Smooth muscle cell (in vitro differentiated cells): Measurements from ENCODE around the gene IFNA17. TPM values are rescaled to one million over a fixed set of nuclear protein-coding genes. Genes with fewer than 3 reads are reported as not detected.
"Not testable (repeated sequence)": the region's sequence is repeated elsewhere in the genome, so short reads cannot be mapped to it uniquely, and the experiment has no call there.

Experiments used
- DNase-seq: peaks from one replicate; lab custom pipeline; 2025; ENCODE audit not compliant: unreplicated experiment; lab: John Stamatoyannopoulos, UW
- H2AFZ ChIP-seq: fragments of 200-600 bp; sonication (generic); 2 replicates; pipeline ENCODE4 v1.6.0; 2016; ENCODE audit warnings: antibody characterized with exemption, low read depth, mild to moderate bottlenecking
- H3F3A ChIP-seq: fragments of 200-600 bp; sonication (generic); 2 replicates; pipeline ENCODE4 v1.6.0; 2017; ENCODE audit warnings: antibody characterized with exemption, low read depth
- H3K27ac ChIP-seq: fragments of 200-600 bp; sonication (generic); 2 replicates; pipeline ENCODE4 v1.5.1; 2016; ENCODE audit warnings: low read depth, mild to moderate bottlenecking
- H3K27me3 ChIP-seq: fragments of 200-600 bp; sonication (generic); 2 replicates; pipeline ENCODE4 v1.6.1; 2016; ENCODE audit warnings: low read depth, mild to moderate bottlenecking
- H3K36me3 ChIP-seq: fragments of 200-600 bp; sonication (generic); 2 replicates; pipeline ENCODE4 v1.5.1; 2016; ENCODE audit warnings: low read depth
- H3K4me1 ChIP-seq: fragments of 200-600 bp; sonication (generic); 2 replicates; pipeline ENCODE4 v1.5.1; 2016; ENCODE audit warnings: low read depth
- H3K4me2 ChIP-seq: fragments of 200-600 bp; sonication (generic); 2 replicates; pipeline ENCODE4 v1.6.0; 2016; ENCODE audit warnings: mild to moderate bottlenecking
- H3K4me3 ChIP-seq: fragments of 200-600 bp; sonication (generic); 2 replicates; pipeline ENCODE4 v1.5.1; 2016; ENCODE audit warnings: mild to moderate bottlenecking
- H3K79me2 ChIP-seq: fragments of 200-600 bp; sonication (generic); 2 replicates; pipeline ENCODE4 v1.6.0; 2016; ENCODE audit warnings: low read depth, mild to moderate bottlenecking
- H3K9ac ChIP-seq: fragments of 200-600 bp; sonication (generic); 2 replicates; pipeline ENCODE4 v1.6.0; 2016; ENCODE audit warnings: low read depth
- H3K9me3 ChIP-seq: fragments of 200-600 bp; sonication (generic); replicated peaks from 2 replicates; pipeline ENCODE4 v1.5.1; 2016; ENCODE audit warnings: low read depth
- H4K20me1 ChIP-seq: fragments of 200-600 bp; sonication (generic); 2 replicates; pipeline ENCODE4 v1.6.0; 2016; ENCODE audit warnings: low read depth
- WGBS: methylation state at CpG from one replicate; pipeline ENCODE4 v1.1.7; 2016; ENCODE audit warnings: low lambda C conversion rate; 5-methylcytosine and 5-hydroxymethylcytosine counted together
- polyA plus RNA-seq: library from polyadenylated mRNA; unstranded; fragments of >200 nt; fragmentation: Nextera tagmentation; extraction: Ambion mirVana; gene quantifications from 2 replicates; pipeline ENCODE4 v1.2.1, GENCODE V29; 2016
- total RNA-seq: library from RNA; depleted of rRNA; stranded (reverse); fragments of >200 nt; gene quantifications from 2 replicates; pipeline ENCODE4 v1.2.3, GENCODE V29; 2014
- TF ChIP-seq, protein P1 (sequence below): fragments of 200-600 bp; sonication (generic); IDR thresholded peaks from 2 replicates; pipeline ENCODE4 v1.5.1; 2017; ENCODE audit warnings: borderline replicate concordance, mild to moderate bottlenecking, antibody characterized with exemption; ENCODE audit not compliant: insufficient read depth, poor library complexity, severe bottlenecking

The IFNA17 gene
- total and polyA plus RNA-seq, 2 experiments from 2014 or later, result not detected

DNA sequence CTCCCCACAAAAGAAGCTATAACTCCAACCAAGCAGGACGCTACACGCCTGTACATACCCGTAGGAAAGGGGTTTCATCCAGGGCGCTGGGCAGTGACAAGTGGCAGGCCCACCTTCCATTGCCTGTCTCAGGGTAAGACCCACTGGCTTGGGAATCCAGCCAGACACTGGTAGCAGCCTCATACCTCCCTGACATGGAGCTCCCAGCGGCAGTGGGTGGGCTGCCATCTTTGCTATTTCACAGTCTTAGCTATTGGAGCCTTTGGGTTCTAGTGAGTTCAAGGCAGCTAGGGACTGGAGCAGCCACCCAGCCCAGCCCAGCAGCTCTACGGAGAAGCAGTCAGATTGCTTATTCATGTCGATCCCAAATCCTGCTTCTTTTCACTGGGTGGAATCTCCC, 17.7 kb downstream of the IFNA17 start:
- Histone ChIP-seq H3F3A (no peaks in the 10 kb centered on the region), H3K79me2 (no peaks in the 10 kb centered on the region), H3K9ac (no peak overlapping the region), H3K4me1 (no peaks in the 10 kb centered on the region), H4K20me1 (no peaks in the 10 kb centered on the region), H3K4me3 (no peak overlapping the region), H3K36me3 (no peaks in the 10 kb centered on the region), H3K27me3 (no peaks in the 10 kb centered on the region), H3K27ac (no peak overlapping the region), H2AFZ (no peak overlapping the region), H3K9me3 (no peaks in the 10 kb centered on the region), H3K4me2 (no peak overlapping the region)
- DNase-seq, result no peak
- TF ChIP-seq, protein P1, sequence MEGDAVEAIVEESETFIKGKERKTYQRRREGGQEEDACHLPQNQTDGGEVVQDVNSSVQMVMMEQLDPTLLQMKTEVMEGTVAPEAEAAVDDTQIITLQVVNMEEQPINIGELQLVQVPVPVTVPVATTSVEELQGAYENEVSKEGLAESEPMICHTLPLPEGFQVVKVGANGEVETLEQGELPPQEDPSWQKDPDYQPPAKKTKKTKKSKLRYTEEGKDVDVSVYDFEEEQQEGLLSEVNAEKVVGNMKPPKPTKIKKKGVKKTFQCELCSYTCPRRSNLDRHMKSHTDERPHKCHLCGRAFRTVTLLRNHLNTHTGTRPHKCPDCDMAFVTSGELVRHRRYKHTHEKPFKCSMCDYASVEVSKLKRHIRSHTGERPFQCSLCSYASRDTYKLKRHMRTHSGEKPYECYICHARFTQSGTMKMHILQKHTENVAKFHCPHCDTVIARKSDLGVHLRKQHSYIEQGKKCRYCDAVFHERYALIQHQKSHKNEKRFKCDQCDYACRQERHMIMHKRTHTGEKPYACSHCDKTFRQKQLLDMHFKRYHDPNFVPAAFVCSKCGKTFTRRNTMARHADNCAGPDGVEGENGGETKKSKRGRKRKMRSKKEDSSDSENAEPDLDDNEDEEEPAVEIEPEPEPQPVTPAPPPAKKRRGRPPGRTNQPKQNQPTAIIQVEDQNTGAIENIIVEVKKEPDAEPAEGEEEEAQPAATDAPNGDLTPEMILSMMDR, result no peak
- 96% methylated on average over 7 of the region's 7 CpGs for WGBS

DNA sequence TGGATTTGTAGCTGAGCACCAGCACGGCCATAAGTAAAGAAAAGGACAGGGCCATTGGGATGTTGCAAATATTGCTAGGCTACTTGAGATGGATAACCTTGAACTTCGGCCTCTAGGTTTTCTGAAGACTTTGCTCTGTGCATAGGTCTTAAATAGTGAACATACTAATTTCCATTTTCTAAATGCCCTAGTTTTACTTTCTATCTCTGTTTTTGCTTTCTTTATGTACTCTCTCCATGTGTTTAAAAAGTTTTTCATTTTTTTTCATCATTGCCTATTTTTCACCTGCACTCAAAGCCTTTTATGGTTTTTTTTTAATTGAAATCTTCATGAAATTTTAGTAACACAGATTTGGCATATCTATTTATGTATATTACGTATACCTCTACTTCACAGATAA, 21.0 kb downstream of the IFNA17 start, which contains the start of gene IFNA10:
Gene IFNA10 (minus strand): TSS at position 101 of the 400 bp plus-strand sequence. CDS start 46 bp downstream, at position 55.
- not testable (repeated sequence) for H3K4me3 ChIP-seq, H3K9ac ChIP-seq, H3K4me1 ChIP-seq, DNase-seq, H3K79me2 ChIP-seq, H3K27ac ChIP-seq, H4K20me1 ChIP-seq, H3K36me3 ChIP-seq, H2AFZ ChIP-seq, H3F3A ChIP-seq, H3K4me2 ChIP-seq, H3K9me3 ChIP-seq, H3K27me3 ChIP-seq
- WGBS, result 88% methylated on average over 3 of the region's 3 CpGs

DNA sequence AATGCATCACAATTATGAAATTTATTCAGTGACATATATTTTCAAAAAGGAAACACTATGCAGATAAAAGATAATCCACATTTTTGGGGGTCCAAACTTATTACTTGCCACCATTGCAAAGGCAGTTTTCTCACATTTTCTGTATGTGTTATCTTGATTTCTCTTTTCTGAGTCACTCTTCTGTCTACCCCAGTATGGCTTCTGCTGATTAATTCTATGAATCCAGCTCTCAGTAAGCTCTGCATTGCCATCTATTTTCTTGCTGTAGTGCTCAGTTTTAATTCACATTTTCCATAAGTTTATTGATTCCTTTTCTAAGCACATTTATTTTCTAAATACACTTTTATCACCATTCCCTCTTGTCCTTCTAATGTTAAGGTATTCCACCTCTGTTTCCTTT, 22.8 kb downstream of the IFNA17 start:
- DNase-seq, result no peak
- no peaks in the 10 kb centered on the region for H3K9me3 ChIP-seq
- no peaks in the 10 kb centered on the region for H3F3A ChIP-seq
- H3K27ac ChIP-seq, result no peak overlapping the region
- no peak overlapping the region for H3K4me3 ChIP-seq
- no peak overlapping the region for H2AFZ ChIP-seq
- no peaks in the 10 kb centered on the region for H3K4me1 ChIP-seq
- H3K9ac ChIP-seq, result no peak overlapping the region
- H4K20me1 ChIP-seq, result no peaks in the 10 kb centered on the region
- TF ChIP-seq, protein P1, result no peak
- peaks cover 8% of the 10 kb centered on the region for H3K27me3 ChIP-seq
- no peaks in the 10 kb centered on the region for H3K36me3 ChIP-seq
- no peak overlapping the region for H3K4me2 ChIP-seq
- no peaks in the 10 kb centered on the region for H3K79me2 ChIP-seq

DNA sequence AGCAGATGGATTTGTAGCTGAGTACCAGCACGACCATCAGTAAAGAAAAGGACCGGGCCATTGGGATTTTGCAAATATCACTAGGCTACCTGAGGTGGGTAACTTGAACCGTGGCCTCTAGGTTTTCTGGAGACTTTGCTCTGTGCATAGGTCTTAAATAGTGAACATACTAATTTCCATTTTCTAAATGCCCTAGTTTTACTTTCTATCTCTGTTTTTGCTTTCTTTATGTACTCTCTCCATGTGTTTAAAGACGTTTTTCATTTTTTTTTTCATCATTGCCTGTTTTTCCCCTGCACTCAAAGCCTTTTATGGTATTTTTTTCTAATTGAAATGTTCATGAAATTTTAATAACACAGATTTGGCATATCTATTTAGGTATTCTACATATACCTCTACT, 25.9 kb downstream of the IFNA17 start, which contains the start of gene IFNA7:
Gene IFNA7 (minus strand): TSS at position 101 of the 400 bp plus-strand sequence. CDS start 40 bp downstream, at position 61.
- H3K79me2 ChIP-seq, H3K9me3 ChIP-seq, H3K27ac ChIP-seq, DNase-seq, H3K4me1 ChIP-seq, H3K4me3 ChIP-seq, H3K9ac ChIP-seq, H3K4me2 ChIP-seq, H4K20me1 ChIP-seq, H2AFZ ChIP-seq, H3K36me3 ChIP-seq, H3F3A ChIP-seq: not testable (repeated sequence)
- peaks cover 14% of the 10 kb centered on the region for H3K27me3 ChIP-seq
- WGBS, result 71% methylated on average over 4 of the region's 4 CpGs
